IMR-90 (cell line): Measurements from ENCODE around the gene SCNM1.

Experiments
- CEBPB ChIP-seq: IDR thresholded peaks from 2 replicates; pipeline ENCODE4 v1.6.1; 2012; ENCODE audit warnings: low read depth, low read length, improper control_type of control experiment
- CHD1 ChIP-seq: IDR thresholded peaks from 2 replicates; pipeline ENCODE4 v1.6.1; 2012; ENCODE audit warnings: low read depth, low read length, improper control_type of control experiment
- CTCF ChIP-seq: conservative IDR thresholded peaks from 2 replicates; pipeline ENCODE4 v1.5.1; 2012; ENCODE audit warnings: mild to moderate bottlenecking, low read depth, low read length, improper control_type of control experiment
- FOS ChIP-seq: fragments of 150-350 bp; IDR thresholded peaks from 2 replicates; pipeline ENCODE4 v1.6.1; 2016; ENCODE audit warnings: low read depth, low read length
- MAFK ChIP-seq: IDR thresholded peaks from 2 replicates; pipeline ENCODE4 v1.6.1; 2012; ENCODE audit warnings: low read depth, low read length, improper control_type of control experiment
- NFE2L2 ChIP-seq: fragments of 150-350 bp; IDR thresholded peaks from 2 replicates; pipeline ENCODE4 v1.6.1; 2016; ENCODE audit warnings: low read depth, mild to moderate bottlenecking, low read length
- POLR2A ChIP-seq: IDR thresholded peaks from 2 replicates; pipeline ENCODE4 v1.6.1; 2012; ENCODE audit warnings: mild to moderate bottlenecking, low read depth, low read length
- RAD21 ChIP-seq: IDR thresholded peaks from 2 replicates; pipeline ENCODE4 v1.6.1; 2012; ENCODE audit warnings: low read length, improper control_type of control experiment
- RCOR1 ChIP-seq: IDR thresholded peaks from 2 replicates; pipeline ENCODE4 v1.6.1; 2012; ENCODE audit warnings: mild to moderate bottlenecking, low read length, improper control_type of control experiment; ENCODE audit not compliant: insufficient replicate concordance
- USF2 ChIP-seq: fragments of 150-350 bp; IDR thresholded peaks from 2 replicates; pipeline ENCODE4 v1.6.1; 2017; ENCODE audit warnings: mild to moderate bottlenecking, antibody characterized with exemption, low read length, low read depth

DNA sequence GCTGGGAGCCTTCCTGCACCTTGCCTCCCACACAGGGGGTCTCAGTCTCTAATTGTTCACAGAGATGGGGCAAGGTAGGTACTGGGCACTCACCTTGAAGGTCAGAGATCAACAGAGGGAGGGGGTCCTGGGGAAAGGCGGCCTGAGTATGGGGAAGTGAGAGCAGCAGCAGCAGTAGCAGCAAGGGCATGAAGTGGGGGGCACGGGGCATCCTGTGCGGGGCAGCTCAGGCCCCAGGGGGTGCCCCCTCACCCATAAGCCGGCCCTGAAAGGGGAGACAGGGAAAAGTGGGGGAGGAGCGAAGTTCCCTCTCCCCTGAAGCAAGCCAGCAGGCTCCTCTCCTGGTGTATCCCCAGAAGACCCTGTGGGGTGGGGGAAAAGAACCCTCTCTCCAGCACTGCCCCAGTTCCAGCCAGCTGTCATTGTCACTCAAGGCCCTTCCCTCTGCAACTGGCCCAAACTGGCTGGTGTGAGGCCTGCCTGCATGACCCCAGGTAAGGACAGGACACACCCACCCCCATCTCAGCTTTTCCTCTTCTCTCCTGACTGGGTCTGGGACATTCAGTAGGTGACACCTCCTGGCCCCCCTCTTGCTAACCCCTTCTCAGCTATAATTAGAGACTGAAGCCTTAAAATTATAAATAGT is 23.4 kb upstream of the SCNM1 start:
- TF ChIP-seq POLR2A (no peak), RAD21 (no peak), CTCF (no peak), FOS (no peak), RCOR1 (no peak), CHD1 (no peak), USF2 (no peak), MAFK (no peak), NFE2L2 (no peak), CEBPB (no peak)
